Naive B cell (primary cell): Measurements from ENCODE around the gene SSBP2. TPM values are rescaled to one million over a fixed set of nuclear protein-coding genes. Genes with fewer than 3 reads are reported as not detected.
"Not testable (repeated sequence)": the region's sequence is repeated elsewhere in the genome, so short reads cannot be mapped to it uniquely, and the experiment has no call there.

Experiments
- ATAC-seq, 2 donors: fragments of 150-1000 bp; cut with Tn5 transposase; 2 replicates each; pipeline ENCODE4 v1.10.0; 2021; ENCODE audit warnings: low read depth in 2 of 2, mild to moderate bottlenecking in 2 of 2, moderate library complexity in 2 of 2
- DNase-seq: peaks from one replicate; pipeline ENCODE4 v3.0.0; 2022
- H3K27ac Mint-ChIP-seq, 6 donors: one replicate each; pipeline ENCODE4 v1.8.0; 2020 to 2022; ENCODE audit warnings: mild to moderate bottlenecking in 6 of 6, mixed read lengths in 6 of 6, moderate library complexity in 5 of 6, inconsistent platforms in 2 of 6
- H3K27me3 Mint-ChIP-seq, 3 donors: one replicate each; pipeline ENCODE4 v1.8.0; 2021 to 2022; ENCODE audit warnings: mixed read lengths in 3 of 3, mild to moderate bottlenecking in 1 of 3
- H3K36me3 Mint-ChIP-seq, 2 donors: one replicate each; pipeline ENCODE4 v1.8.0; 2020 to 2022; ENCODE audit warnings: mixed read lengths in 2 of 2, inconsistent platforms in 1 of 2, mild to moderate bottlenecking in 1 of 2
- H3K4me1 Mint-ChIP-seq, 3 donors: one replicate each; pipeline ENCODE4 v1.8.0; 2020 to 2022; ENCODE audit warnings: mixed read lengths in 3 of 3, inconsistent platforms in 1 of 3, mild to moderate bottlenecking in 1 of 3, moderate library complexity in 1 of 3
- H3K4me3 Mint-ChIP-seq, 8 donors: one replicate each; pipeline ENCODE4 v1.8.0; 2020 to 2022; ENCODE audit warnings: mild to moderate bottlenecking in 8 of 8, mixed read lengths in 8 of 8, moderate library complexity in 8 of 8, inconsistent platforms in 2 of 8
- H3K9me3 Mint-ChIP-seq, 7 donors: one replicate each; pipeline ENCODE4 v1.8.0; 2020 to 2022; ENCODE audit warnings: mixed read lengths in 7 of 7, mild to moderate bottlenecking in 5 of 7, inconsistent platforms in 2 of 7, moderate library complexity in 1 of 7
- polyA plus RNA-seq, 6 donors: library from polyadenylated mRNA; unstranded; fragments of 300-500 nt; fragmentation: Illumina TruSeq; gene quantifications; one replicate each; pipeline ENCODE4 v1.2.3, GENCODE V29; 2021; ENCODE audit warnings: low read depth in 6 of 6

SSBP2 gene
- polyA plus RNA-seq, 6 donors from 2014 or later, result 111 to 202 (median 140) TPM

DNA sequence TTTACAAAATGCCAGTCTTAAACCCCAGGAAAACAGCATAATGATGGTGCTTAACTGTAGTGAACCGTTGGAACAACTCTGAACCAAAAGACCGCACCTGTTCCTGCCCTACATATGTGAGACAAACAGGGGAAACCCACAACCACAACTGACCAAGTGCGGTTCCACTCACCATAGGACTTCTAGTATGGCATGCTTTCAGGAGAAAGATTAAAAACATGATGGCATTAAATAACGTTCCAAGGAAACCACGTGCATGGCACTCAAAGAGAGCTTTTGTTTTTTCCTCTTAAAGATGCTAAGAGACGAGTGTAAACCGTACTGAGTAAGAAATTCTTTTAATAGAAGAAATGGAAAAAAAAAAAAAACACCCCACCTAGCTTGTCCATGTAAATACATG is 119.8 kb downstream of the SSBP2 start:
- H3K4me3 Mint-ChIP-seq, result peak overlapping the region in 3 of 8 donors; percentile 2 to 59 (median 26)
- DNase-seq, result no peak
- H3K4me1 Mint-ChIP-seq, result peaks cover 8 to 23% (median 23%) of the 10 kb centered on the region in 3 donors
- peak; percentile 77 to 81 for ATAC-seq
- H3K9me3 Mint-ChIP-seq, result peaks cover 0 to 6% (median 0%) of the 10 kb centered on the region in 7 donors
- H3K27ac Mint-ChIP-seq, result peak overlapping the region in 2 of 6 donors; percentile 7 to 15
- H3K27me3 Mint-ChIP-seq, result no peaks in the 10 kb centered on the region
- peaks cover 11 to 20% of the 10 kb centered on the region in 2 donors for H3K36me3 Mint-ChIP-seq

DNA sequence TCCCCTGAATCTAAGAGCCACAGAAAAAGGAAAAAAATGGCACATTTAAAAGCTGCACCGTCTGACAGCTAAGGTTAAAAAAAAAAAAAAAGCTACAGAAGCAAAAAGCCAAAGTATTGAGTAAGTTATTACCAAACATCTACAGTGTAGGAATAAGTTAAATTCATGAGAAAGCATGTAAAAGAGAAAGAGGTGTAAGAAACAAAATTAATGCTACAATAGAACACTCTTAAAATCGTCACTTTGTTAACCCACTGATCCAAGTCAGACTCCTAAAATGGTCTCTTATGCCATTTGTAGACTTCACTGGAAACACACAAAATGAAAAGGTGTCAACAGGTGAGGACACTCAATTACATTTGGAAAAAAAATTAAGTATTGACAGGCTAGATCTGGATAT is 120.2 kb downstream of the SSBP2 start:
- Mint-ChIP-seq H3K36me3 (peaks cover 11 to 20% of the 10 kb centered on the region in 2 donors), H3K27me3 (no peaks in the 10 kb centered on the region), H3K27ac (peak overlapping the region in 1 of 6 donors; percentile 82), H3K9me3 (peaks cover 0 to 6% (median 0%) of the 10 kb centered on the region in 7 donors), H3K4me3 (peak overlapping the region in 2 of 8 donors; percentile 58 to 71), H3K4me1 (peaks cover 8 to 23% (median 23%) of the 10 kb centered on the region in 3 donors)
- no peak for ATAC-seq
- no peak for DNase-seq

DNA sequence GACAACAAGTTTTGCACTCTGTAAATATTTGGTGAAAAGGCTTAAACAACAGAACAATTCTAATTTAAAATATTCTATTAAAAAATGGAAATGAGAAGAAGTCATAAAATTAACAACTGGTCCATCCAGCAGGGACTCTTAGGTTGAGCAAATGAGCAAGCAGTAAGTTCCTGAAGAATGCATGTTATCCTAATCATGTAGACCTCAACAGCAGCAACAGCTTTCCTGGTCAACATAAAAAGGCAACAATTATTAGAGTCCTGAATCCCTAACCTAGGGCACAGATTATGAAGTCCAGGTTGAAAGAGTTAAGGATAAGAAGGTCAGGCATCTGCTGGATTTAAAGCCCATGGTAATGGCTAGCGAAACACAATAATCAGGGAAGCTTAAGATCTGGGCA is 120.9 kb downstream of the SSBP2 start:
- H3K4me3 Mint-ChIP-seq, result no peak overlapping the region
- H3K4me1 Mint-ChIP-seq, result peaks cover 8 to 23% (median 23%) of the 10 kb centered on the region in 3 donors
- peaks cover 0 to 6% (median 0%) of the 10 kb centered on the region in 7 donors for H3K9me3 Mint-ChIP-seq
- peaks cover 11 to 20% of the 10 kb centered on the region in 2 donors for H3K36me3 Mint-ChIP-seq
- H3K27ac Mint-ChIP-seq, result no peak overlapping the region
- ATAC-seq, result no peak
- no peak for DNase-seq
- no peaks in the 10 kb centered on the region for H3K27me3 Mint-ChIP-seq

DNA sequence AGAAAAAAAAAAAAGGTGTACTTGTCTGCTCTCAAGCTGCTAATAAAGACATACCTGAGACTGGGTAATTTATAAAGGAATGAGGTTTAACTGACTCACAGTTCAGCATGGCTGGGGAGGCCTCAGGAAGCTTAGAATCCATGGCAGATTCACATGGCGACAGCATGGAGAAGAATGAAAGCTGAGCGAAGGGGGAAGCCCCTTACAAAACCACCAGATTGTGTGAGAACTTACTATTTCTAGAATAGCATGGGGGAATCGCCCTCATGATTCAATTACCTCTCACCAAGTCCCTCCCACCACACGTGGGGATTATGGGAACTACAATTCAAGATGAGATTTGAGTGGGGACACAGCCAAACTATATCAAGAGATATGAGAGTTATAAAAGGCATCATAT is 122.8 kb downstream of the SSBP2 start:
- peaks cover 11 to 20% of the 10 kb centered on the region in 2 donors for H3K36me3 Mint-ChIP-seq
- not testable (repeated sequence) for DNase-seq

DNA sequence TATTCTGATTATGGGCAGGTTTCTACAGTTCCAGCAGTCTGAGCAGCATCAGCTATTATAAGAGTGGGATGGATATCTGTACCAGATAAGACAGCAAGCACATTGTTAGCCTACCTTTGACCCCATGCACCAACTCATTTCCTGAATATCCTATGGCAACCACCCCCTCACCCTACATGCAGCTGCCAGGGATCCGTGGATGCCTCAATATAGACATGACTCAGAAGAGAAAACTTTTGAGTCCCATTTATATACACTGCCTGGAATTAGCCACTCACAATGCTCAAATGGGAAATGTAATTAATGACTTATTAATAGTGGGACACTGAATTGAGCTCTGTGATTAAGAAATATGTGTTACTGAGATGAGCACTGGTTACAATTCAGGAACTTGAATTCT is 124.4 kb downstream of the SSBP2 start:
- H3K27ac Mint-ChIP-seq, result no peak overlapping the region
- ATAC-seq, result no peak
- peaks cover 8 to 23% (median 23%) of the 10 kb centered on the region in 3 donors for H3K4me1 Mint-ChIP-seq
- H3K27me3 Mint-ChIP-seq, result no peaks in the 10 kb centered on the region
- H3K4me3 Mint-ChIP-seq, result no peak overlapping the region
- H3K9me3 Mint-ChIP-seq, result peaks cover 0 to 6% (median 2%) of the 10 kb centered on the region in 7 donors
- DNase-seq, result no peak
- H3K36me3 Mint-ChIP-seq, result peaks cover 11 to 23% of the 10 kb centered on the region in 2 donors

More for the DNA sequence above, 122.8 kb downstream of the SSBP2 start:
- not testable (repeated sequence) for H3K9me3 Mint-ChIP-seq, H3K4me3 Mint-ChIP-seq, H3K27me3 Mint-ChIP-seq
- H3K27ac Mint-ChIP-seq, result peak overlapping the region in 3 of 6 donors; percentile 7 to 50 (median 36)
- peaks cover 8 to 23% (median 23%) of the 10 kb centered on the region in 3 donors for H3K4me1 Mint-ChIP-seq
- peak in 1 of 2 donors; percentile 43 for ATAC-seq

DNA sequence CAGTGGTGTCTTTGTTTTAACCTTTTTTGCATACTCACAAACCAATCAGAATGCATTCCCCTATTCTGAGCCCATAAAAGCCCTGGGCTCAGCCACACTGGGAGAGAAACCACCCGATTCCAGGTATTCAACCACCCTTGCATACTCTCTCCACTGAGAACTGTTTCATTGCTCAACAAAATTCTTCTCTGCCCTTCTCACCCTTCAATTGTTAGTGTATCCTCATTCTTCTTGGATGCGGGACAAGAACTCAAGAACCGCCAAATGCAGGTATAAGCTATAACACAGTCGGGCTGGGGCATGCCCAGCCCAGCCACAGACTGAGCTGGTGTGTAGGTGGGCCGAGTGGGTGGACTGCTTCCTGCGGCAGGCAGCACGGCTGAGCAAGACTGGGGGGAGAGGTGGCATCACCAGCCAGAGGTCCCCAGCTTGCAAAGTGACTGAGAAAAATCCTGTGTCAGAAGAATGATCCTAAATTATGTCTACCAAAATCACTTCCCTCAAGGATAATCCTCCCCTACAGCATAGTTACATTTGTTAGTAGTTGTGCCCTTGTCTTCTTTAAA is 141.0 kb downstream of the SSBP2 start:
- no peak overlapping the region for H3K4me3 Mint-ChIP-seq
- peaks cover 3 to 8% (median 6%) of the 10 kb centered on the region in 7 donors for H3K9me3 Mint-ChIP-seq
- peaks cover 32 to 34% of the 10 kb centered on the region in 2 donors for H3K36me3 Mint-ChIP-seq
- no peaks in the 10 kb centered on the region for H3K27me3 Mint-ChIP-seq
- peak overlapping the region in 1 of 6 donors; percentile 64 for H3K27ac Mint-ChIP-seq
- ATAC-seq (no peak), DNase-seq (no peak)
- peaks cover 0 to 12% (median 9%) of the 10 kb centered on the region in 3 donors for H3K4me1 Mint-ChIP-seq

DNA sequence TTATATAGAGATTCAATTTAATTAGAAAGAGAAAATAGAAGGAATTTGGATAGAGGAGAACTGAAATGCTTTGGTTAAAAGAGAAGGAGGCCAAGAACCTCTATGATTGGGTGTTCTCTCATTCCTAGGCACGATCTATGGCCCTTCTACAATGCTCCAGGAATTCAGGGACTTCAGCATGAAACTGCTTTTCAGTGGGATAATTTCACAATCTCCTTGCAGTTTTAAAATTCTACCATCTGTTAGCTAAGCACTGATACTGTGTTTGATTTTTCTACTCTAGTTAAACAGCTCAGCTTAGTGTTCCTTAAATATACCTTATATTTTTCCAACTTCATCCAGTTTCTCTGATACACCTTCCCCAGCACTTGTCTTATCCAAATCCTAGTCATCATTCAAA is 141.9 kb downstream of the SSBP2 start:
- peaks cover 3 to 8% (median 4%) of the 10 kb centered on the region in 7 donors for H3K9me3 Mint-ChIP-seq
- ATAC-seq (no peak), DNase-seq (no peak)
- H3K36me3 Mint-ChIP-seq, result peaks cover 25% of the 10 kb centered on the region in 2 donors
- H3K27ac Mint-ChIP-seq, result no peak overlapping the region
- no peaks in the 10 kb centered on the region for H3K27me3 Mint-ChIP-seq
- H3K4me3 Mint-ChIP-seq, result no peak overlapping the region
- H3K4me1 Mint-ChIP-seq, result peaks cover 0 to 12% (median 5%) of the 10 kb centered on the region in 3 donors

DNA sequence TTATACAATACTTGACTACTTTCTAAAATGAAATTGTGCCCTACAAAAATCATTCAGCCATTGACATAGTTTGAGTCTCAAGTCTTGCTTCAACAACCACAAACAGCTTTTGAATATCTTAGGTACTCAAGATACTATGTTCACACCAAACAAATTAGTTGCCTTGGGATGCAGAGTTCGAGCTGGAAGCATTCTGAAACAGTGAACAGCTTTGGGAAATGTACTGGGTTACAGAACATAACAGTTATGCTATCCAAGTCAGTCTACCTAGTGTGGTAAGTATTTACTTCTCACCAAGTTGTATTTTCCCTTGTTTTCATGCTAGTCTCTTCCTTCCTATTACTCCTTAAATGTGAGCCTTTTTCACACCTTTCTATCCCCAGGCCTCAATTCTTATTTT is 143.2 kb downstream of the SSBP2 start:
- no peak for DNase-seq
- Mint-ChIP-seq H3K36me3 (peaks cover 16 to 17% of the 10 kb centered on the region in 2 donors), H3K4me3 (no peak overlapping the region), H3K9me3 (peaks cover 3 to 8% (median 4%) of the 10 kb centered on the region in 7 donors), H3K27ac (peak overlapping the region in 1 of 6 donors; percentile 70), H3K27me3 (no peaks in the 10 kb centered on the region), H3K4me1 (peaks cover 2 to 12% (median 5%) of the 10 kb centered on the region in 3 donors)
- ATAC-seq, result no peak

DNA sequence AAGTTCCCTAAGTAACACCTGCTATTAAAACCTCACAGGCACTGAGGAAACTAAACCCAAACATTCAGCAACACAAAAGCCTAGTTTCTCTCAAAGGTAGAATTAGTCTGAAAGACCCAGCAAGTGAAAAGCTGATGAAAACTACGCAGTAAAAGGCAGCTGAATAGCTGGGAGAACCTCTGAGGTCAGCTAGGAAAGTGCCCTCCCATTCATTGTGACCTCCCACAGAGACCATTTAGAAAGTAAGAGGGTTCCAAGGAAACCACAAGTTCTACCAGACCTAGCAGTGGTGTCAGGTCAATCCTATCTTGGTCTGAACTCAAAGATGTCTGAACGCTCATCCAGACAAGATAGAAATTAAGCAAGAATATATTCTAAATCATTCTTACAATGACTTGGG is 144.7 kb downstream of the SSBP2 start:
- Mint-ChIP-seq H3K27me3 (no peaks in the 10 kb centered on the region), H3K4me3 (no peak overlapping the region), H3K4me1 (peaks cover 2 to 17% (median 5%) of the 10 kb centered on the region in 3 donors), H3K9me3 (peaks cover 3 to 8% (median 4%) of the 10 kb centered on the region in 7 donors), H3K27ac (no peak overlapping the region), H3K36me3 (peaks cover 9 to 17% of the 10 kb centered on the region in 2 donors)
- ATAC-seq (no peak), DNase-seq (no peak)

DNA sequence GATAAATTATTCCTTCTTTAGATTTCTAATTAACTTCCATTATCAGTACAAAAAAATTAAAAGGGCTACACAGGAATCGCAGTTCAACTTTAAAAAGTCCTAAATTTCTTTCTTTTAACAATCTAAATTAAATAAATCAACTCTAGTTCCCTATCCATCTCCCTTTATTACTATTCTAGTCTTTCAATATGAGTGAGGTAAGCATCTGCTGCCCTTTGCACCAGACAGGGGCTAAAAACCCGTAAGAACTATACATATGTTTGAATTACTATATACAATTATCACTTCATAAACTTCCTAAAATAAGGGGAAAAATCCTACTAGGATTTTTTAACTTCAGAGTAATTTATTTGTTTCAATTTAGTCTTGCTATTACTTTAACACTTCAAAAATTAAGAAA is 145.6 kb downstream of the SSBP2 start:
- DNase-seq, result no peak
- ATAC-seq, result no peak
- Mint-ChIP-seq H3K4me3 (no peak overlapping the region), H3K4me1 (peaks cover 2 to 17% (median 5%) of the 10 kb centered on the region in 3 donors), H3K9me3 (peaks cover 2 to 8% (median 3%) of the 10 kb centered on the region in 7 donors), H3K27me3 (no peaks in the 10 kb centered on the region), H3K27ac (peak overlapping the region in 1 of 6 donors; percentile 51), H3K36me3 (peaks cover 9 to 14% of the 10 kb centered on the region in 2 donors)

DNA sequence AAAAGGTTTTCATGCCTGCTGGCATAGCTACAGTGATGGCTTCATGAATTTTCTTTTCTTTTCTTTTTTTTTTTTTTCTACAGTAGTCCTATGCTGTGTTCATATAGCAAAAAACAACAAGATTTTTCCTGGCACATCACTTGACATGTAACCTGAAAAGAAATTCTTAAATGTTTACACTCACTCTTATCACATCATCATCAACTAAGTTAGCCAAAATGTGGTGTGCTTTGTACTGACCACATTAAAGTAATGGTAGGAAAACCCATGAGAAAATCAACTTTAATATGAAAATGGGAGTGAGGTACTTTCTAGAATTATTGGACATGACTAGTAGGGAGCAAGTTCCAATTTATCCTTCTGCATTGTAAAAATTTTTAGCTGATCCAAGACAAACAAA is 146.7 kb downstream of the SSBP2 start:
- H3K4me3 Mint-ChIP-seq, result no peak overlapping the region
- no peaks in the 10 kb centered on the region for H3K27me3 Mint-ChIP-seq
- H3K4me1 Mint-ChIP-seq, result peaks cover 2 to 17% (median 5%) of the 10 kb centered on the region in 3 donors
- H3K36me3 Mint-ChIP-seq, result peaks cover 0 to 10% of the 10 kb centered on the region in 2 donors
- H3K27ac Mint-ChIP-seq, result no peak overlapping the region
- no peak for DNase-seq
- no peaks in the 10 kb centered on the region for H3K9me3 Mint-ChIP-seq
- no peak for ATAC-seq

DNA sequence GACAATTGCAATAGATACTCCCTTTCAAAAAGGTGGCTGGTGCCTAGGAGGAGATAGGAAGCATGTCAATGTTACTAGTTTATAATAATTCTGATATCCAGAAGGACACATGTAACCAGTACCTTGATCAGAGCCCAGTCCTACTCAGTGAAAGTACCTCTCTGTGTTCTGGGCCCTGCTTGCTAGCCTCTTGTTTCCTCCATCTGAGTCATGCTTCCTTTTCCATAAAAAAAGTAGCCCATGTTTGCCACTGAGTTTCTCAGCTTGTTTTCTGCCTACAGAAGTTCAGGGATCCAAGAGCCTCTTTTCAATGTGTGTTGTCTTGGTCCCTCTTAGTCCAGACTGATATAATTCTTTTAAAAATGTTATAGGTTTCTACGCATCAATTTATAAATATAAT is 149.0 kb downstream of the SSBP2 start:
- H3K9me3 Mint-ChIP-seq, result peaks cover 0 to 13% (median 11%) of the 10 kb centered on the region in 7 donors
- no peaks in the 10 kb centered on the region for H3K27me3 Mint-ChIP-seq
- H3K4me1 Mint-ChIP-seq, result peaks cover 0 to 10% (median 2%) of the 10 kb centered on the region in 3 donors
- H3K36me3 Mint-ChIP-seq, result peaks cover 12 to 20% of the 10 kb centered on the region in 2 donors
- H3K27ac Mint-ChIP-seq, result no peak overlapping the region
- H3K4me3 Mint-ChIP-seq, result no peak overlapping the region
- no peak for ATAC-seq
- no peak for DNase-seq

DNA sequence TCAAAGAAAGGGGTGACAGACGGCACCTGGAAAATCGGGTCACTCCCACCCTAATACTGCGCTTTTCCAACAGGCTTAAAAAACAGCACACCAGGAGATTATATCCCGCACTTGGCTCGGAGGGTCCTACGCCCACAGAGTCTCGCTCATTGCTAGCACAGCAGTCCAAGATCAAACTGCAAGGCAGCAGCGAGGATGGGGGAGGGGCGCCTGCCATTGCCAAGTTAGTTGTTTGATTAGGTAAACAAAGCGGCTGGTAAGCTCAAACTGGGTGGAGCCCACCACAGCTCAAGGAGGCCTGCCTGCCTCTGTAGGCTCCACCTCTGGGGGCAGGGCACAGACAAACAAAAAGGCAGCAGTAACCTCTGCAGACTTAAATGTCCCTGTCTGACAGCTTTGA is 158.8 kb downstream of the SSBP2 start:
- not testable (repeated sequence) for DNase-seq, H3K4me3 Mint-ChIP-seq, H3K27ac Mint-ChIP-seq, H3K27me3 Mint-ChIP-seq, ATAC-seq
- Mint-ChIP-seq H3K36me3 (peaks cover 12 to 24% of the 10 kb centered on the region in 2 donors), H3K4me1 (peaks cover 19 to 28% (median 26%) of the 10 kb centered on the region in 3 donors), H3K9me3 (peaks cover 9 to 31% (median 19%) of the 10 kb centered on the region in 7 donors)
